Measurements from ENCODE around the gene SUSD3. TPM values are rescaled to one million over a fixed set of nuclear protein-coding genes. Genes with fewer than 3 reads are reported as not detected.

Gene SUSD3
- total and polyA plus RNA-seq, 4 donors = 2.0 to 9.7 (median 5.1) TPM

- Histone ChIP-seq H3K9me3 (ENCODE audit: control insufficient read depth in 4 of 4, insufficient read depth in 3 of 4, low read length in 3 of 4) (no peaks in the 10 kb centered on the region), H3K27ac (ENCODE audit: low read depth in 1 of 2, low read length in 1 of 2) (peak overlapping the region in 1 of 2 donors; percentile 62), H3K36me3 (ENCODE audit: control insufficient read depth in 4 of 4, insufficient read depth in 4 of 4, low read length in 4 of 4) (peaks cover 0 to 10% (median 0%) of the 10 kb centered on the region in 4 donors), H3K4me1 (ENCODE audit: control insufficient read depth in 5 of 5, insufficient read depth in 5 of 5, low read length in 5 of 5) (peaks cover 3 to 46% (median 26%) of the 10 kb centered on the region in 5 donors), H3K9ac (ENCODE audit: insufficient read depth in 1 of 2, low read length in 2 of 2) (no peak overlapping the region), H3K27me3 (ENCODE audit: control insufficient read depth in 3 of 3, insufficient read depth in 3 of 3, low read length in 2 of 3) (no peaks in the 10 kb centered on the region), H3K4me3 (no peak overlapping the region)
- ATAC-seq (ENCODE audit: insufficient read depth, low FRiP score) = no peak
- WGBS, 2 donors = 31 to 57% methylated on average over 8 of the region's 8 CpGs
- TF ChIP-seq CTCF (IDR thresholded peaks at IDR 0.05; ENCODE audit: control extremely low read depth, extremely low read depth) = no peak
- peak in 1 of 3 donors; percentile 44 for DNase-seq
Measured at GRCh38 chr9:93129286-93129685, 70.8 kb downstream of the SUSD3 start.

GRCh38 chr9:93129691-93130500 lies 71.4 kb downstream of the SUSD3 start:
- 72 to 84% methylated on average over 11 of the region's 11 CpGs for WGBS, 2 donors
- H3K4me3 ChIP-seq = no peak overlapping the region

GRCh38 chr9:93130861-93131481 lies 72.5 kb downstream of the SUSD3 start:
- H3K9ac ChIP-seq (ENCODE audit: insufficient read depth in 1 of 2, low read length in 2 of 2) = peak overlapping the region in 1 of 2 donors; percentile 23
- peak in 1 of 3 donors; percentile 61 for DNase-seq

More at GRCh38 chr9:93129691-93130500, 71.4 kb downstream of the SUSD3 start:
- Histone ChIP-seq H3K27me3 (ENCODE audit: control insufficient read depth in 3 of 3, insufficient read depth in 3 of 3, low read length in 2 of 3) (no peaks in the 10 kb centered on the region), H3K36me3 (ENCODE audit: control insufficient read depth in 4 of 4, insufficient read depth in 4 of 4, low read length in 4 of 4) (peaks cover 0 to 6% (median 0%) of the 10 kb centered on the region in 4 donors), H3K9me3 (ENCODE audit: control insufficient read depth in 4 of 4, insufficient read depth in 3 of 4, low read length in 3 of 4) (no peaks in the 10 kb centered on the region), H3K4me1 (ENCODE audit: control insufficient read depth in 5 of 5, insufficient read depth in 5 of 5, low read length in 5 of 5) (peaks cover 3 to 52% (median 26%) of the 10 kb centered on the region in 5 donors), H3K27ac (ENCODE audit: low read depth in 1 of 2, low read length in 1 of 2) (peak overlapping the region in 1 of 2 donors; percentile 90), H3K9ac (ENCODE audit: insufficient read depth in 1 of 2, low read length in 2 of 2) (no peak overlapping the region)
- no peak for TF ChIP-seq CTCF (IDR thresholded peaks at IDR 0.05; ENCODE audit: control extremely low read depth, extremely low read depth)
- ATAC-seq (ENCODE audit: insufficient read depth, low FRiP score) (no peak), DNase-seq (no peak)

More at GRCh38 chr9:93130861-93131481, 72.5 kb downstream of the SUSD3 start:
- no peaks in the 10 kb centered on the region for H3K9me3 ChIP-seq (ENCODE audit: control insufficient read depth in 4 of 4, insufficient read depth in 3 of 4, low read length in 3 of 4)
- ATAC-seq (ENCODE audit: insufficient read depth, low FRiP score) = no peak
- TF ChIP-seq CTCF (IDR thresholded peaks at IDR 0.05; ENCODE audit: control extremely low read depth, extremely low read depth) = no peak
- H3K4me3 ChIP-seq = no peak overlapping the region
- H3K27me3 ChIP-seq (ENCODE audit: control insufficient read depth in 3 of 3, insufficient read depth in 3 of 3, low read length in 2 of 3) = no peaks in the 10 kb centered on the region
- peaks cover 3 to 55% (median 26%) of the 10 kb centered on the region in 5 donors for H3K4me1 ChIP-seq (ENCODE audit: control insufficient read depth in 5 of 5, insufficient read depth in 5 of 5, low read length in 5 of 5)
- H3K27ac ChIP-seq (ENCODE audit: low read depth in 1 of 2, low read length in 1 of 2) = peak overlapping the region in 1 of 2 donors; percentile 90
- H3K36me3 ChIP-seq (ENCODE audit: control insufficient read depth in 4 of 4, insufficient read depth in 4 of 4, low read length in 4 of 4) = no peaks in the 10 kb centered on the region
- WGBS, 2 donors = 38 to 46% methylated on average over 15 of the region's 15 CpGs

All from lung (tissue), 12 donors.